HTERT RPE-1 (cell line): ENCODE results near the gene AARS1.
"Not testable (repeated sequence)": the region's sequence is repeated elsewhere in the genome, so short reads cannot be mapped to it uniquely, and the experiment has no call there.

ENCODE experiments used
- in situ Hi-C: fragments of 300-500 bp; cut with MboI; formaldehyde crosslinking; loops from 4 replicates; pipeline ENCODE4 v1.14.3; 2020; ENCODE audit warnings: low sequenced_read_pairs

The AARS1 gene

DNA sequence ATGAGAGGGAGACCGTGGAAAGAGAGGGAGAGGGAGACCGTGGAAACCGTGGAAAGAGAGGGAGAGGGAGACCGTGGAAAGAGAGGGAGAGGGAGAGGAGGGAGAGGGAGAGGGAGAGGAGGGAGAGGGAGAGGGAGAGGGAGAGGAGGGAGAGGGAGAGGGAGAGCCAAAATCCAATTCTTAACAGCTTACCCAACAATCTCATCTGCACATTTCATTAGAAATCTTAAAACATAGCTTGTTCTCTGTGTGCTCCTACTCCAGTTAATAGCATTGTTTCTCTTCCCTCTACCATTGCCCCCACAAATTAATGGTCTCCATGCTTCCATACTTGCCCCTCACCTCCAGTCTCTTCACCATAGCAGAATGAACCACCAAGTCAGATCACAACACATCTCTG, 63.9 kb downstream of the AARS1 start:
- in situ Hi-C loops = not testable (repeated sequence)

DNA sequence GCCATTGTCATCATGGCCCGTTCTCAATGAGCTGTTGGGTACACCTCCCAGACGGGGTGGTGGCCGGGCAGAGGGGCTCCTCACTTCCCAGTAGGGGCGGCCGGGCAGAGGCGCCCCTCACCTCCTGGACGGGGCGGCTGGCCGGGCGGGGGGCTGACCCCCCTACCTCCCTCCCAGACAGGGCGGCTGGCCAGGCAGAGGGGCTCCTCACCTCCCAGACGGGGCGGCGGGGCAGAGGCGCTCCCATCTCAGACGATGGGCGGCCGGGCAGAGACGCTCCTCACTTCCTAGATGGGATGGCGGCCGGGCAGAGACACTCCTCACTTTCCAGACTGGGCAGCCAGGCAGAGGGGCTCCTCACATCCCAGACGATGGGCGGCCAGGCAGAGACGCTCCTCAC, 64.7 kb downstream of the AARS1 start:
- in situ Hi-C loops = not testable (repeated sequence)

DNA sequence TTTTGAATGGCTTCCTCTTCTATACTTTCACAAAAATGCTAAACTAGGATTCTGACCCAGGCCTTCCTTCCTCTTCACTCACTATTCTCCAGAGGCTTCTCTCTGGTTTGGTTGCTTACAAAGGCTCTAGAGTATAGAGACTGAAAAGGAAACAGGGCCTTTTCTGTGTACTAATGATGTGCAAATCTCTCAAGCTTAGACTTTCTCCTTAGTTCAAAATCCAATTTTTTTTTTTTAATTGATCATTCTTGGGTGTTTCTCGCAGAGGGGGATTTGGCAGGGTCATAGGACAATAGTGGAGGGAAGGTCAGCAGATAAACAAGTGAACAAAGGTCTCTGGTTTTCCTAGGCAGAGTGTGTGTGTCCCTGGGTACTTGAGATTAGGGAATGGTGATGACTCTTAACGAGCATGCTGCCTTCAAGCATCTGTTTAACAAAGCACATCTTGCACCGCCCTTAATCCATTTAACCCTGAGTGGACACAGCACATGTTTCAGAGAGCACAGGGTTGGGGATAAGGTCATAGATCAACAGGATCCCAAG, 65.3 kb downstream of the AARS1 start:
- in situ Hi-C loops = not testable (repeated sequence)

DNA sequence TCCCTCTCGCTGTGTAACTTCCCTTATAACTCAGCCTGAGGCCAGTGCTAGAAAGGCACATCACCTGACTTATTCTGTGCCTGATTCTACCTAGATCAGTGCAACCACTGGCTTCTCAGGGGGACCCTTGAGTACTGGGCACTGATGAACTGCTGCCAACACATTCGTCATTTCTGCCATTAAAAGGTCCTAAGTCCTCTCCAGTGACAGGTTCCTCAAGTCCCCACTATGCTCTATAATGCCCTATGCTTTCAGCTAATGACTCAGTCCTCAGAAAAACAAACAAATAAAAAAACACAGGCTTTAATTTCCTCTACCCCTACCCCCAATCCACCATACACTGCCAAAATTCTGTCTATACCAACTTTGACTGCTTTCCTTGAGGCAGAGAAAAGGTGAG, 66.1 kb downstream of the AARS1 start:
- in situ Hi-C loops = not testable (repeated sequence)

DNA sequence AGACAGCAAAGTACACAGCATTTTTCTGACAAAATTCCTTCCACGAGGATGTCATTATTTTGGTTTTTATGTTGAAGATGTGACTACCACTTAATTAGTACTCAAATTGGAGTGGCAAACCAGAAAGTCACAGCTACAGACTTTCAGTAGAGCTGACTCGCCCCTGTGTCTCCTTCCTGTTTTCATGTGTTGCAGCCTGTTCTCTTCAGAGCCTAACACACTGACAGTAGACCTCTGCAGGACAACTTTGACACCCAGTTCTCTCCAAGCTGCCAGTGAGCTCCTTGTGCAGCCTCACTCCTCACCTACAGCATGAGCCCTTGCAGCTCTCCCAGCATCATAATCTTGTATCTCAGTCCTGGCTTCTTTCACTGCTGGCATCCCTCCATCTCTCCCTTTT, 66.7 kb downstream of the AARS1 start:
- in situ Hi-C loops = not testable (repeated sequence)

DNA sequence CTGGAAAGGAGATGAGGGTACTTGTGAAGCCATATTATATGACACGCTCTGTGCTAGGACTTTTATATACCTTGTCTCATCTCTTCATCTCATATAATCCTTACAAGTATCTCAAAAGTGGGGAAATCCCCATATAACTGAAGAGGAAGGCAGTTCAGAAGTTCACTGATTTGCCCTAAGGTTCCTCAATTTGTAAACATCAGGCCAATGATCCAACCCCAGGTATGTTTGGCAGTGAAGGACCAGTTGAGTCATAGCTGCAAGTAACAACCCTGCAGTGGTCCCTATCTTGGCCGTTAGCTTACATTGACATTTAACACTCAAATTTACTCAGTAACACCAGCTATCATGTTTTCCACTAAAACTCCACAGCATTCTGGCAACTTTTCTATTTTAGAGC, 70.7 kb downstream of the AARS1 start:
- in situ Hi-C loops = not testable (repeated sequence)

DNA sequence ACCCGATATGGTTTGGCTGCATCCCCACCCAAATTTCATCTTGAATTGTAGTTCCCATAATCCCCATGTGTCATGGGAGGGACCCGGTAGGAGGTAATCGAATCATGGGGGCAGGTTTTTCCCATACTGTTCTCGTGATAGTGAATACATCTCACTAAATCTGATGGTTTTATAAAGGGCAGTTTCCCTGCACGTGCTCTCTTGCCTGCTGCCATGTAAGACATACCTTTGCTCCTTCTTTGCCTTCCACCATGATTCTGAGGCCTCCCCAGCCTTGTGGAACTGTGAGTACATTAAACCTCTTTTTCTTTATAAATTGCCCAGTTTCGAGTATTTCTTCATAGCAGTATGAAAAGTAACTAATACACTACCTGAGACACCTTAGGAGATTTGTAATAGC, 82.9 kb downstream of the AARS1 start:
- in situ Hi-C loops = not testable (repeated sequence)

DNA sequence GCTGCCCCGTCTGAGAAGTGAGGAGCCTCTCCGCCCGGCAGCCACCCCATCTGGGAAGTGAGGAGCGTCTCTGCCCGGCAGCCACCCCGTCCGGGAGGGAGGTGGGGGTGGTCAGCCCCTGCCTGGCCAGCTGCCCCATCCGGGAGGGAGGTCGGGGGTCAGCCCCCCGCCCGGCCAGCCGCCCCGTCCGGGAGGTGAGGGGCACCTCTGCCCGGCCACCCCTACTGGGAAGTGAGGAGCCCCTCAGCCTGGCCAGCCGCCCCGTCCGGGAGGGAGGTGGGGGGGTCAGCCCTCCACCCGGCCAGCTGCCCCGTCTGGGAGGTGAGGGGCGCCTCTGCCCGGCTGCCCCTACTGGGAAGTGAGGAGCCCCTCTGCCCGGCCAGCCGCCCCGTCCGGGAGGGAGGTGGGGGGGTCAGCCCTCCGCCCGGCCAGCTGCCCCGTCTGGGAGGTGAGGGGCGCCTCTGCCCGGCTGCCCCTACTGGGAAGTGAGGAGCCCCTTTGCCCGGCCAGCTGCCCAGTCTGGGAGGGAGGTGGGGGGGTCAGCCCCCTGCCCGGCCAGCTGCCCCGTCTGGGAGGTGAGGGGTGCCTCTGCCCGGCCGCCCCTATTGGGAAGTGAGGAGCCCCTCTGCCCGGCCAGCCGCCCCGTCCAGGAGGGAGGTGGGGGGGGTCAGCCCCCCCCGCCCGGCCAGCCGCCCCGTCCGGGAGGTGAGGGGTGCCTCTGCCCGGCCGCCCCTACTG, 84.5 kb downstream of the AARS1 start:
- in situ Hi-C loops = not testable (repeated sequence)

DNA sequence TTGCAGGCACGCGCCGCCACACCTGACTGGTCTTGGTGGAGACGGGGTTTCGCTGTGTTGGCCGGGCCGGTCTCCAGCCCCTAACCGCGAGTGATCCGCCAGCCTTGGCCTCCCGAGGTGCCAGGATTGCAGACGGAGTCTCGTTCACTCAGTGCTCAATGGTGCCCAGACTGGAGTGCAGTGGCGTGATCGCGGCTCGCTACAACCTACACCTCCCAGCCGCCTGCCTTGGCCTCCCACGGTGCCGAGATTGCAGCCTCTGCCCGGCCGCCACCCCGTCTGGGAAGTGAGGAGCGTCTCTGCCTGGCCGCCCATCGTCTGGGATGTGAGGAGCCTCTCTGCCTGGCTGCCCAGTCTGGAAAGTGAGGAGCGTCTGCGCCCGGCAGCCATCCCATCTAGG, 85.3 kb downstream of the AARS1 start:
- in situ Hi-C loops = not testable (repeated sequence)

DNA sequence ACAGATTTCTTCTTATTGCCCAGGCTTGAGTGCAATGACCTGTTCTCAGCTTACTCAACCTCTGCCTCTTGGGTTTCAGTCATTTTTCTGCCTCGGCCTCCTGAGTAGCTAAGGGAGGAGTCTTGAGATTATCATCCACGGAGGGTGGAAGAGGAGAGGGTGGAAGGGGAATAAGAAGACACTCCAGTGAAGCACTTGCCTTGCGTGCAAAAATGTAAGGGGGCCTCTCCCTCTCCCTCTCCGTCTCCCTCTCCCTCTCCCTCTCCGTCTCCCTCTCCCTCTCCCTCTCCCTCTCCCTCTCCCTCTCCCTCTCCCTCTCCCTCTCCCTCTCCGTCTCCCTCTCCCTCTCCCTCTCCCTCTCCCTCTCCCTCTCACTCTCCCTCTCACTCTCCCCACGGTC, 85.8 kb downstream of the AARS1 start:
- in situ Hi-C loops = not testable (repeated sequence)
